ENCODE data around the gene MAGED1. TPM values are rescaled to one million over a fixed set of nuclear protein-coding genes. Genes with fewer than 3 reads are reported as not detected.

Gene MAGED1
- polyA plus RNA-seq, 1 donor (not counting 4 experiments of a cell fraction or from before 2014, with no cell fraction given): 74.8 TPM

DNA sequence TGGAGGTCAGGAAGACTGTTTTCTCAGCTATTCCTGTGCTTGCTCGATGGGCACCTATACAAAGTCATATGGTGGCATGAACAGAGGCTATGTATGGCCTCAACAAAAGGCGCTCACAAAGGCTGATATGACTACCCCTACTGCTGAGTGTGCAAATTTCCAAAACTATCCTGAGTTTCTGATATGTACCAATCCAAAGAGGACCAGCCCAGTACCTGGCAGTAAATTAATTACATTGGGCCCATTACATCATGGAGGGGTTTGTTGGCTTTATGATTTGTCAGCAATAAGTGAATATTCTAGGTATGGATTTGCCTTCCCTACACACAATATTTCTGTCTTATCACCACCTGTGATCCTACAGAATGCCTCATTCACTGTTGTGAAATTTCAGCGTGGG is 12.3 kb downstream of the MAGED1 start:
- Histone ChIP-seq H3K9me1 (ENCODE audit: control insufficient read depth, extremely low read depth, insufficient read depth, low read length) (no peaks in the 10 kb centered on the region), H3K36me3 (ENCODE audit: control insufficient read depth in 2 of 2, extremely low read depth in 1 of 2, insufficient read depth in 2 of 2, low read length in 2 of 2) (peaks cover 0 to 2% of the 10 kb centered on the region in 2 experiments), H4K20me1 (ENCODE audit: control insufficient read depth, extremely low read depth, insufficient read depth, low read length) (no peaks in the 10 kb centered on the region), H3K4me2 (ENCODE audit: control insufficient read depth, extremely low read depth, insufficient read depth, low read depth, low read length) (no peak overlapping the region), H3K4me1 (ENCODE audit: control insufficient read depth, extremely low read depth, insufficient read depth, low read length) (no peaks in the 10 kb centered on the region), H3K27ac (ENCODE audit: control insufficient read depth, insufficient read depth, low read length) (no peak overlapping the region), H3K27me3 (ENCODE audit: control insufficient read depth, extremely low read depth, insufficient read depth, low read length) (no peaks in the 10 kb centered on the region), H3K9me3 (ENCODE audit: control insufficient read depth, low read depth, low read length) (no peaks in the 10 kb centered on the region), H3K79me2 (ENCODE audit: control insufficient read depth, insufficient read depth, low read length) (no peaks in the 10 kb centered on the region), H3K9ac (ENCODE audit: control insufficient read depth, extremely low read depth, insufficient read depth, low read length) (no peak overlapping the region), H2AFZ (ENCODE audit: control insufficient read depth, low read length) (no peak overlapping the region), H3K4me3 (ENCODE audit: control insufficient read depth in 2 of 3, extremely low read depth in 1 of 3, insufficient read depth in 2 of 3, low read depth in 1 of 3, low read length in 3 of 3) (no peak overlapping the region)
- no peak for DNase-seq (ENCODE audit: low read depth, low spot score)
- dilution Hi-C loops (cut with MboI; ENCODE audit: extremely low pct_ligation_motif_present, low sequenced_read_pairs): no loop called here
- FAIRE-seq: no peak
- no peak for TF ChIP-seq EZH2 (IDR thresholded peaks at IDR 0.05; ENCODE audit: low read length)
- TF ChIP-seq, protein P1, sequence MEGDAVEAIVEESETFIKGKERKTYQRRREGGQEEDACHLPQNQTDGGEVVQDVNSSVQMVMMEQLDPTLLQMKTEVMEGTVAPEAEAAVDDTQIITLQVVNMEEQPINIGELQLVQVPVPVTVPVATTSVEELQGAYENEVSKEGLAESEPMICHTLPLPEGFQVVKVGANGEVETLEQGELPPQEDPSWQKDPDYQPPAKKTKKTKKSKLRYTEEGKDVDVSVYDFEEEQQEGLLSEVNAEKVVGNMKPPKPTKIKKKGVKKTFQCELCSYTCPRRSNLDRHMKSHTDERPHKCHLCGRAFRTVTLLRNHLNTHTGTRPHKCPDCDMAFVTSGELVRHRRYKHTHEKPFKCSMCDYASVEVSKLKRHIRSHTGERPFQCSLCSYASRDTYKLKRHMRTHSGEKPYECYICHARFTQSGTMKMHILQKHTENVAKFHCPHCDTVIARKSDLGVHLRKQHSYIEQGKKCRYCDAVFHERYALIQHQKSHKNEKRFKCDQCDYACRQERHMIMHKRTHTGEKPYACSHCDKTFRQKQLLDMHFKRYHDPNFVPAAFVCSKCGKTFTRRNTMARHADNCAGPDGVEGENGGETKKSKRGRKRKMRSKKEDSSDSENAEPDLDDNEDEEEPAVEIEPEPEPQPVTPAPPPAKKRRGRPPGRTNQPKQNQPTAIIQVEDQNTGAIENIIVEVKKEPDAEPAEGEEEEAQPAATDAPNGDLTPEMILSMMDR (optimal IDR thresholded peaks at IDR 0.05 in 1 of 3, IDR thresholded peaks at IDR 0.05 in 1 of 3, conservative IDR thresholded peaks at IDR 0.05 in 1 of 3; ENCODE audit: extremely low read depth in 1 of 3, insufficient read depth in 2 of 3, low read length in 3 of 3): no peak

DNA sequence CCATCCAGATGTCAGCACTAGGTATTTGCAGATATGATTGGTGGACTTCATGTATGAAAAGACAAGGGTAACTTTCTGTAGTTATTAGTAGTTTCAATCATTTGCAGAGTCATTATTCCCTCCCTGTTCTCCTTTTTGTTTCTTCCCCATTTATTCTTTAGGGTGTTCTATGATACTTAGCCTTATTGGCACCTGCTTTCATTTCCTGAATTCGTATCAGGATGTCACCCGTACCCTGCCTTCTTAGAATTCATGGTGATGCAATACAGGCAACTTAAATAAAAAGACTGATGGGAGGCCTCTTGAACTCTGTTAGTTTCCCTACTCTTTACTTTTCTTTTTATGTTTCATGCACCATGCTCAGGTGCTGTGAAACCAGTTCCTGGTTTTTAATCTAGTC is 24.2 kb downstream of the MAGED1 start:
- H3K4me3 ChIP-seq (ENCODE audit: control insufficient read depth in 2 of 3, extremely low read depth in 1 of 3, insufficient read depth in 2 of 3, low read depth in 1 of 3, low read length in 3 of 3): no peak overlapping the region
- H3K79me2 ChIP-seq (ENCODE audit: control insufficient read depth, insufficient read depth, low read length): no peaks in the 10 kb centered on the region
- dilution Hi-C loops (cut with MboI; ENCODE audit: extremely low pct_ligation_motif_present, low sequenced_read_pairs): no loop called here
- no peak for DNase-seq (ENCODE audit: low read depth, low spot score)
- H3K9me1 ChIP-seq (ENCODE audit: control insufficient read depth, extremely low read depth, insufficient read depth, low read length): no peaks in the 10 kb centered on the region
- no peak overlapping the region for H3K9ac ChIP-seq (ENCODE audit: control insufficient read depth, extremely low read depth, insufficient read depth, low read length)
- H3K4me2 ChIP-seq (ENCODE audit: control insufficient read depth, extremely low read depth, insufficient read depth, low read depth, low read length): no peak overlapping the region
- TF ChIP-seq, protein P1 (optimal IDR thresholded peaks at IDR 0.05 in 1 of 3, IDR thresholded peaks at IDR 0.05 in 1 of 3, conservative IDR thresholded peaks at IDR 0.05 in 1 of 3; ENCODE audit: extremely low read depth in 1 of 3, insufficient read depth in 2 of 3, low read length in 3 of 3): no peak
- no peak for TF ChIP-seq EZH2 (IDR thresholded peaks at IDR 0.05; ENCODE audit: low read length)
- no peak overlapping the region for H3K27ac ChIP-seq (ENCODE audit: control insufficient read depth, insufficient read depth, low read length)
- FAIRE-seq: no peak
- no peaks in the 10 kb centered on the region for H3K27me3 ChIP-seq (ENCODE audit: control insufficient read depth, extremely low read depth, insufficient read depth, low read length)
- no peak overlapping the region for H2AFZ ChIP-seq (ENCODE audit: control insufficient read depth, low read length)
- H3K9me3 ChIP-seq (ENCODE audit: control insufficient read depth, low read depth, low read length): no peaks in the 10 kb centered on the region
- no peaks in the 10 kb centered on the region for H3K4me1 ChIP-seq (ENCODE audit: control insufficient read depth, extremely low read depth, insufficient read depth, low read length)
- H4K20me1 ChIP-seq (ENCODE audit: control insufficient read depth, extremely low read depth, insufficient read depth, low read length): no peaks in the 10 kb centered on the region
- H3K36me3 ChIP-seq (ENCODE audit: control insufficient read depth in 2 of 2, extremely low read depth in 1 of 2, insufficient read depth in 2 of 2, low read length in 2 of 2): no peaks in the 10 kb centered on the region
